ENCODE results near the gene HYI. TPM values are rescaled to one million over a fixed set of nuclear protein-coding genes. Genes with fewer than 3 reads are reported as not detected.
"Not testable (repeated sequence)": the region's sequence is repeated elsewhere in the genome, so short reads cannot be mapped to it uniquely, and the experiment has no call there.

HYI gene
- total and polyA plus RNA-seq, 5 donors, result 26.9 to 33.1 (median 31.1) TPM

DNA sequence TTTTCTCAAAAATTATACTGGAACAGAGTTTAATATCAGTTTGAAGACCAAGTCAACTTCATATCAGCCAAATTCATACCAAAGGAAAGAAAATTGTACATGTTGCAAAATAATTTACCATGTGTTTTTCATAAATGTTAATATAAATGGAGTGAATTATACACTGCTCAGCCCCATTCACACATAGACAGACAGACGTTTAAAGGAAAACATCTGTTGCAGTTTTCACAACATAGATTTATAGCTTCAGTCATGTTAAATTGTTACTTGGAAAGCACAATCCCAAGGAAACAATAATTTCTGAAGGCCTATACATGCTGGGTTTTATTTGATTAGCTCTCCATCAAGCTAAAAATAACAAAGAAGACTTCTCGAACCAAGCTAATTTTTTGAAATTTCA is 27.8 kb upstream of the HYI start:
- DNase-seq (no peak), ATAC-seq (no peak)
- H3K9me3 ChIP-seq (ENCODE audit: control insufficient read depth, low read length), result no peaks in the 10 kb centered on the region
- H3K27me3 ChIP-seq (ENCODE audit: control insufficient read depth, insufficient read depth), result no peaks in the 10 kb centered on the region
- H3K4me3 ChIP-seq (ENCODE audit: low read length), result no peak overlapping the region
- intact Hi-C loops (cut with DNase I), result no loop called here
- 81% methylated on average over 2 of the region's 2 CpGs for WGBS
- H3K4me1 ChIP-seq (ENCODE audit: control insufficient read depth, insufficient read depth, low read length), result no peaks in the 10 kb centered on the region
- H3K27ac ChIP-seq (ENCODE audit: low read length), result no peak overlapping the region

DNA sequence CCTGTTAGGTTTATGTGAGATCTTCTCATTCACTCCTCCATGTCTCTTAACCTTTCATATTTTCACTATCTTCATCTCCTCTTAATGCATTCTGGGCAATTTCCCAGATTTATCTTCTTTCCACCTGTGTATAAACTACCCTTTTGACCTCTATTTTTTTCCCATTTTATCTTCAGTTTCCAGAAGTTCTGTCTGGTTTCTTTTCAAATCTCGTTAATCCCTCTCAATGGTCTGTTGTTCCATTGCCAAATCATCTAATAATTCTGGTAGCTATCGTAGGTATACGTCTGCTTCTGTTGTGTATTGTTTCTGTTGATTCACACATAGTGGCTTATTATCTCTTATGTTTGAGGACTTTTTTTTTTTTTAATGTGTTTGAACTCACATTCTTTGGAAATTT is 25.7 kb upstream of the HYI start:
- DNase-seq (no peak), ATAC-seq (no peak)
- H3K9me3 ChIP-seq (ENCODE audit: control insufficient read depth, low read length), result no peaks in the 10 kb centered on the region
- no peak overlapping the region for H3K27ac ChIP-seq (ENCODE audit: low read length)
- no peaks in the 10 kb centered on the region for H3K27me3 ChIP-seq (ENCODE audit: control insufficient read depth, insufficient read depth)
- intact Hi-C loops (cut with DNase I), result no loop called here
- 62% methylated on average over 3 of the region's 3 CpGs for WGBS
- no peaks in the 10 kb centered on the region for H3K4me1 ChIP-seq (ENCODE audit: control insufficient read depth, insufficient read depth, low read length)
- no peak overlapping the region for H3K4me3 ChIP-seq (ENCODE audit: low read length)

DNA sequence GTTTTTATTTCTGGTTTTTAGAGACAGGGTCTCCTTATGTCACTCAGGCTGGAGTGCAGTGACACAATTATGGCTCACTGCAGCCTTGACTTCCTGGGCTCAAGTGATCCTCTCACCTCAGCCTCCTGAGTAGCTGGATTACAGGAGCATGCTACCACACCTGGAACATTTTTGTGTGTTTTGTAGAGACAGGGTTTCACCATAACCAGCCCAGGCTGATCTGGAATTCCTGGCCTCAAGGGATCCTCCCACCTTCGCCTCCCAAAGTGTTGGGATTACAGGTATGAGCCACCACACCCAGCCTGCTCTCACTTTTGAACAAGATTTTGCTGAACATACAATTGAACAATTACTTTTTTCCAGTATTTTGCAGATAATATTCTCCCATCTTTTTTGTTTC is 24.0 kb upstream of the HYI start:
- no peak overlapping the region for H3K27ac ChIP-seq (ENCODE audit: low read length)
- WGBS, result 94% methylated on average over 1 of the region's 1 CpG

DNA sequence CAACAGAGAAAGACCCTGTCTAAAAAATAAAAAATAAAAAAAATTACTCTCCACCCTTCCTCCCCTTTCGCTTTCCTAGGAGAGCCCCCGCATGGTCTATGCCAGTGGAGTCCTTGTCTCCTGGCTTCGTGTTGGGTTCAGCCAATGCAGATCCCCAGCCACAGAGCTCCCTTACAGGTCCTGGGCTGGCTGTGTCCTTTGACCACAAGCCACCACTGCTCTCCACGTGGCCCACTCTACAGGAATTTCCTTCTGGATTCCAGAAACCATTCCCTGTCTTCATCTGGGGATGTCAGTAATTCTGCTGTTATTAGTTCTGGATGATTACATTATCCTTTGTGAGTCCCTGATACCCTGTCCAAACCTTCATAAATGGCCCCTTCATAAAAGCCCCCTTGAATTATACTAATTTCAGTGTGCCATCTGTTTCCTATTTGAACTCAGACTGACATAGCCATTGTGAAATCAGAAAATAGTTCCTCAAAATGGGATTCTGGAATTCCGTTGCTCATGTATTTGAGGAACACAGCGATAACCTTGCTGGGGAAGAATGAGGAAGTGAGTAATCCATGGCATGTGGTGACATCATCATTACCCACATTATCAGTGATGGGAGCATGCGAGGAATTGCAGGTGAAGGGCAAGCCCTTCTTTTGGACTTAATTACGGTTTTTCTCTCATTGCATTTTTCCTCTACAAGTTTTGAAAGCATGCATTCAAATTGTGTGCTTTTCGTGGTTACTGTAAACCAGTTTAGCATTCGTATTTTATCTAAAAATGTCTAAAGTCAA is 22.1 kb upstream of the HYI start:
- ATAC-seq; intact Hi-C loops (cut with DNase I); DNase-seq; H3K4me3 ChIP-seq (ENCODE audit: low read length); H3K4me1 ChIP-seq (ENCODE audit: control insufficient read depth, insufficient read depth, low read length); H3K9me3 ChIP-seq (ENCODE audit: control insufficient read depth, low read length); H3K27ac ChIP-seq (ENCODE audit: low read length); H3K27me3 ChIP-seq (ENCODE audit: control insufficient read depth, insufficient read depth): not testable (repeated sequence)
- WGBS, result 55% methylated on average over 9 of the region's 10 CpGs

More for the DNA sequence above, 24.0 kb upstream of the HYI start:
- H3K4me3 ChIP-seq (ENCODE audit: low read length), result no peak overlapping the region
- H3K4me1 ChIP-seq (ENCODE audit: control insufficient read depth, insufficient read depth, low read length), result no peaks in the 10 kb centered on the region
- H3K9me3 ChIP-seq (ENCODE audit: control insufficient read depth, low read length), result no peaks in the 10 kb centered on the region
- no peak for ATAC-seq
- no peaks in the 10 kb centered on the region for H3K27me3 ChIP-seq (ENCODE audit: control insufficient read depth, insufficient read depth)
- intact Hi-C loops (cut with DNase I), result no loop called here
- DNase-seq, result no peak

DNA sequence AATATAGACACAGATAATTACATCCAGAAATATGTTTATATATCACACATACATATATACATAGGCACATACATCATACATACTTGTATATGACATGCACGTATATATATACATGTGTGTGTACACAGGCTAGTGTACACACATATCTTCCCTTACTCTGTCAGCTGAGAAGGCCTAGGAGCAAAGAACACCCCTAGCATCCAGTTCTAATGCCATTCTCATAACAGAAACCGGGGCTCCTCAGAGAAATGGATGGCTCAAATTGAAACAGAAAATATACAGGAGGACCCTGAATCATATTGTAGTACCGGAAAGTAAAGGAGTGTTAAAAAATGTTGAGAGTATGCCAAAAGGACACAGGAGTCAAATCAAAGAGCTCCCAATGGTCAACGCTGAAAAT is 19.7 kb upstream of the HYI start:
- H3K9me3 ChIP-seq (ENCODE audit: control insufficient read depth, low read length), result no peaks in the 10 kb centered on the region
- 89% methylated on average over 4 of the region's 4 CpGs for WGBS
- DNase-seq, result no peak
- ATAC-seq, result no peak
- no peaks in the 10 kb centered on the region for H3K4me1 ChIP-seq (ENCODE audit: control insufficient read depth, insufficient read depth, low read length)
- H3K4me3 ChIP-seq (ENCODE audit: low read length), result no peak overlapping the region
- intact Hi-C loops (cut with DNase I), result no loop called here
- no peak overlapping the region for H3K27ac ChIP-seq (ENCODE audit: low read length)
- H3K27me3 ChIP-seq (ENCODE audit: control insufficient read depth, insufficient read depth), result no peaks in the 10 kb centered on the region

DNA sequence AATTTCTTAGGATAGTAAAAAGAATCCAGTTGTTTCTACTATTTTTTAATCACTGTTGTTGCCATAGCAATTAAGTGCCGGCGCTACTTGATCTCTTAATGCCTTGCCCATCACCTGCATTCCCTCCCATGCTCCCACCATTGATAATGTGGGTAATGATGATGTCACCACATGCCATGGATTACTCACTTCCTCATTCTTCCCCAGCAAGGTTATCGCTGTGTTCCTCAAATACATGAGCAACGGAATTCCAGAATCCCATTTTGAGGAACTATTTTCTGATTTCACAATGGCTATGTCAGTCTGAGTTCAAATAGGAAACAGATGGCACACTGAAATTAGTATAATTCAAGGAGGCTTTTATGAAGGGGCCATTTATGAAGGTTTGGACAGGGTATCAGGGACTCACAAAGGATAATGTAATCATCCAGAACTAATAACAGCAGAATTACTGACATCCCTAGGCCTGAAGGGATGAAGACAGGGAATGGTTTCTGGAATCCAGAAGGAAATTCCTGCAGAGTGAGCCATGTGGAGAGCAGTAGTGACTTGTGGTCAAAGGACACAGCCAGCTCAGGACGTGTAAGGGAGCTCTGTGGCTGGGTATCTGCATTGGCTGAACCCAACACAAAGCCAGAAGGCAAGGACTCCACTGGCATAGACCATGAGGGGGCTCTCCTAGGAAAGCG is 18.9 kb upstream of the HYI start:
- H3K4me1 ChIP-seq (ENCODE audit: control insufficient read depth, insufficient read depth, low read length); H3K4me3 ChIP-seq (ENCODE audit: low read length); H3K27ac ChIP-seq (ENCODE audit: low read length); H3K9me3 ChIP-seq (ENCODE audit: control insufficient read depth, low read length); intact Hi-C loops (cut with DNase I); DNase-seq; H3K27me3 ChIP-seq (ENCODE audit: control insufficient read depth, insufficient read depth): not testable (repeated sequence)
- WGBS, result 43% methylated on average over 5 of the region's 6 CpGs
- ATAC-seq, result peak; percentile 39 to 55

DNA sequence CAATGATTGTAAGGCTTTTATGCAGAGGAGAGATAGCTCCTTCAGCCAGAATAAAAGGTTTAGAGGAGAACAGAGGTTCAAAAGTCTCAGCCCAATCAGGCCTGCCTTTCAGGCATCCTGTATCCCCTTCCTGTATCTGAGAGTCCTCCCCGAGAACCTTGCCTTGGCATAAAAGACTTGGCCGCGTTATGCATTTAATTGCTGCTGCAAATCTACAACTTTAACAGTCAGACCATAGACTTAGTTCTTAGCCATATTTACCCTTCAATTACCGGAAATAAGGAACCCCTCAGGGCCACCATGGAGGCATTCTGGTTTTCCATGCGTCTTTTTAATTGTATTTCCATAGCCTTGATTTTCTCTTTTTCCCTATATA is 18.3 kb upstream of the HYI start:
- WGBS, result 68% methylated on average over 5 of the region's 5 CpGs

DNA sequence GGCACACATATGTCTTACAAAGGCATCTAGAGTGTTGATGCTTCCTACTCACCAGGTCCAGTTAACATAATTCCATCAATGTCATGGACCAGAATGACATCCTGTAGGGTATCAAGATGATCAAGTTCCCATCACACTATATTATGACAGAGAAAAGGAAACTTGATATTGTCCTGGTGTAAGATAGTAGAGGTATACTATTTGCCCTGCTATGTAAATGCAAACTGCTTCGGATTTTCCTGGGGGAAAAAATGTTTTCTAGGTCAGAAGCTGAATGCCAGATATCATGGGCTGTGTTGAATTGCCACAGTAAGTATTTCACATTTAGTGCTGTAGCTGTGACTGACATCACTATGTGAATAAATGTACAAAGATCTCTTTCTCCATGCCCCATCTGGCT is 16.2 kb upstream of the HYI start:
- no peaks in the 10 kb centered on the region for H3K9me3 ChIP-seq (ENCODE audit: control insufficient read depth, low read length)
- no peaks in the 10 kb centered on the region for H3K4me1 ChIP-seq (ENCODE audit: control insufficient read depth, insufficient read depth, low read length)
- no peak overlapping the region for H3K4me3 ChIP-seq (ENCODE audit: low read length)
- intact Hi-C loops (cut with DNase I), result no loop called here
- H3K27me3 ChIP-seq (ENCODE audit: control insufficient read depth, insufficient read depth), result no peaks in the 10 kb centered on the region
- DNase-seq (no peak), ATAC-seq (no peak)
- 79% methylated on average over 1 of the region's 1 CpG for WGBS
- no peak overlapping the region for H3K27ac ChIP-seq (ENCODE audit: low read length)

More for the DNA sequence above, 18.3 kb upstream of the HYI start:
- Histone ChIP-seq H3K9me3 (ENCODE audit: control insufficient read depth, low read length) (no peaks in the 10 kb centered on the region), H3K4me3 (ENCODE audit: low read length) (no peak overlapping the region), H3K27ac (ENCODE audit: low read length) (no peak overlapping the region), H3K27me3 (ENCODE audit: control insufficient read depth, insufficient read depth) (no peaks in the 10 kb centered on the region), H3K4me1 (ENCODE audit: control insufficient read depth, insufficient read depth, low read length) (no peaks in the 10 kb centered on the region)
- intact Hi-C loops (cut with DNase I), result no loop called here
- no peak for DNase-seq
- no peak for ATAC-seq

DNA sequence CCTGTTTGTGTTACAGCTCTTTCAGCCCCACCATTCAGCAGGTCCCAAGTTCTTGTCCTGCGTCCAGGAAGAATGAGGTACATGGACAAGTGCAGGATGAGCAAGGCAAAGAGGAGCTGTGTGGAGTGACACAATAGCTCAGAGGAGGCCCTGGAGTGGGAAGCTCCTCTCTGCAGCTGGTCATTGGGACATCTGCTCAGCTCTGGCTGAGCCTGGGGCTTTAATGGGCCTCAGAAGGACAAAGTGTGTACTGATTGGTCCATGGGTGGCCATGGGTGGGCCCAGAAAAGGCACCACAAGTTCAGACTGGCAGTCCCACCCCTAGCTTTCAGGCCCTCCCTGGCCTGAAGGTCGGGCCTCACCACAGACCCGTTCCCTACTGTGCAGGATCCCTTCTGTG is 14.7 kb upstream of the HYI start:
- Histone ChIP-seq H3K4me3 (ENCODE audit: low read length) (no peak overlapping the region), H3K9me3 (ENCODE audit: control insufficient read depth, low read length) (no peaks in the 10 kb centered on the region), H3K4me1 (ENCODE audit: control insufficient read depth, insufficient read depth, low read length) (no peaks in the 10 kb centered on the region), H3K27me3 (ENCODE audit: control insufficient read depth, insufficient read depth) (no peaks in the 10 kb centered on the region), H3K27ac (ENCODE audit: low read length) (no peak overlapping the region)
- WGBS, result 87% methylated on average over 3 of the region's 3 CpGs
- intact Hi-C loops (cut with DNase I), result no loop called here
- DNase-seq, result no peak
- ATAC-seq, result no peak

DNA sequence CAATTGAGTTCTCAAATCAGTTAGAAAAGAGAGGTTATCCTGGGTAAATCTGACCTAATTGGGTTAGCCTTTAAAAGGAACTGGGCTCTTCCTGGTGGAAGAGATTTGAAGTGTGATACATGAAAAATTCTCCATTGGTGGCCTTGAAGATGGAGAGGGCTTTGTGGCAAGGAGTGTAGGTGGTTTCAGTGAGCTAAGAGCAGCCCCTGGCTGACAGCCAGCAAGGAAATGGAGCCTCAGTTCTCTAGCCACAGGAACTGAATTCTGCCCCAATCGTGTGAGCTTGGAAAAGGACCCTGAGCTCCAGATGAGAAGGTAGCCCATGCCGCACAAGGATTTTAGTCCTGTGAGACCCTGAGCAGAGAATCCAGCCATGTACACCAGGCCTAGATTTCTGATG is 12.7 kb upstream of the HYI start:
- no peak for ATAC-seq
- no peak overlapping the region for H3K4me3 ChIP-seq (ENCODE audit: low read length)
- intact Hi-C loops (cut with DNase I), result no loop called here

DNA sequence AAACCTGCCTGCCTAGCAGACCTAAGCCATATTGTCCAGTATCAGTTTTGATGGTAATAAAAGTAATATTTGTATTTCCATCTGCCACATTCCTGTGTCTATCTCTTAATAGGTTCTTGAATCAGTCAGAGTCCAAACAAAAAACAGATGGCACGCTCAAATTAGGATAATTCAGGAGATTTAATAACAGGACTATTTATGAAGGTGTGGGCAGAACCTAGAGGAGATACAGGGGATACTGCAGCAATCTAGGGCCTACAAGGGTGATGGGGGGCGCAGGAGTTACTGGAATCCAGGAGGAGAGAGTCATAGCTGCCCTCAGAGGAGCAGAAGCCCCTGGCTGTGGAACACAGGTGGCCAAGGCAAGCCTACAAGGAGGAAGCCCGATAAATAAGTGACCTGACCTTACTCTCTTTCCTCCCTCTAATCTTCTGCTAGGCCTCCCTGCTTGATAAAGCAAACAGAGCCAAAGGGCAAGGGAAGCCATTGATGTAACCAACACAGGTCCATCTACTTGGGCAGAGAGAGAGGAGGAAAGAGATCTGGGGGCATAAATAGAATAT is 11.9 kb upstream of the HYI start:
- Histone ChIP-seq H3K27ac (ENCODE audit: low read length) (no peak overlapping the region), H3K4me1 (ENCODE audit: control insufficient read depth, insufficient read depth, low read length) (no peaks in the 10 kb centered on the region), H3K9me3 (ENCODE audit: control insufficient read depth, low read length) (no peaks in the 10 kb centered on the region), H3K4me3 (ENCODE audit: low read length) (no peak overlapping the region), H3K27me3 (ENCODE audit: control insufficient read depth, insufficient read depth) (no peaks in the 10 kb centered on the region)
- intact Hi-C loops (cut with DNase I), result no loop called here
- ATAC-seq, result no peak
- DNase-seq, result no peak
- 69% methylated on average over 3 of the region's 3 CpGs for WGBS

More for the DNA sequence above, 12.7 kb upstream of the HYI start:
- WGBS, result 50% methylated on average over 2 of the region's 2 CpGs
- Histone ChIP-seq H3K27ac (ENCODE audit: low read length) (no peak overlapping the region), H3K9me3 (ENCODE audit: control insufficient read depth, low read length) (no peaks in the 10 kb centered on the region), H3K27me3 (ENCODE audit: control insufficient read depth, insufficient read depth) (no peaks in the 10 kb centered on the region), H3K4me1 (ENCODE audit: control insufficient read depth, insufficient read depth, low read length) (no peaks in the 10 kb centered on the region)
- DNase-seq, result no peak
